Measurements from ENCODE around the gene HSD17B12. TPM values are rescaled to one million over a fixed set of nuclear protein-coding genes. Genes with fewer than 3 reads are reported as not detected.

Gene HSD17B12
- total and polyA plus RNA-seq, 2 experiments from 2014 or later = 83.2 to 137 TPM

DNA sequence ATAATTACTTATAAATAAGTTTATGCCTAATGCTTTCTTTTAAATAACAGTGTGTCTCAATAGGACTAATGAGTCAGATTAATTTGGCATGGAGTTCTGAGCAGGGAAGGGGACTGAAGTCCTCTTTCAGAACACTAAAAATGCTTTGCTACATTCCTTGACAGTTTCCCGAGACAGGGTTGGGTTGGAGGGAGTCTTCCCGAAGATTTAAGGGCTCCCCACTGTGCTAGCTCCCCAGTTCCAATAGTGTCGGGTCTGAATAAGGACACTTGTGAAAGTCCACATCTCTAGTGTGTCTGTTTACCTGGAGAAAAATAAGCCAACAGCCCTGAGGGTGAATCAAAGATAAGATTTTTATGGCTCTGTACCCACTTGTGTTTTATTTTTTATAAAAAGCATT lies 41.8 kb upstream of the HSD17B12 start:
- H3K36me3 ChIP-seq (replicated peaks; ENCODE audit: insufficient read depth, low read depth) = no peaks in the 10 kb centered on the region
- H3K4me3 ChIP-seq = no peak overlapping the region
- WGBS (ENCODE audit: low lambda C conversion rate, missing lambda C conversion rate) = 34% methylated on average over 3 of the region's 3 CpGs
- H3K79me2 ChIP-seq = no peaks in the 10 kb centered on the region
- no peak for DNase-seq (ENCODE audit: low spot score)
- TF ChIP-seq, protein P1, sequence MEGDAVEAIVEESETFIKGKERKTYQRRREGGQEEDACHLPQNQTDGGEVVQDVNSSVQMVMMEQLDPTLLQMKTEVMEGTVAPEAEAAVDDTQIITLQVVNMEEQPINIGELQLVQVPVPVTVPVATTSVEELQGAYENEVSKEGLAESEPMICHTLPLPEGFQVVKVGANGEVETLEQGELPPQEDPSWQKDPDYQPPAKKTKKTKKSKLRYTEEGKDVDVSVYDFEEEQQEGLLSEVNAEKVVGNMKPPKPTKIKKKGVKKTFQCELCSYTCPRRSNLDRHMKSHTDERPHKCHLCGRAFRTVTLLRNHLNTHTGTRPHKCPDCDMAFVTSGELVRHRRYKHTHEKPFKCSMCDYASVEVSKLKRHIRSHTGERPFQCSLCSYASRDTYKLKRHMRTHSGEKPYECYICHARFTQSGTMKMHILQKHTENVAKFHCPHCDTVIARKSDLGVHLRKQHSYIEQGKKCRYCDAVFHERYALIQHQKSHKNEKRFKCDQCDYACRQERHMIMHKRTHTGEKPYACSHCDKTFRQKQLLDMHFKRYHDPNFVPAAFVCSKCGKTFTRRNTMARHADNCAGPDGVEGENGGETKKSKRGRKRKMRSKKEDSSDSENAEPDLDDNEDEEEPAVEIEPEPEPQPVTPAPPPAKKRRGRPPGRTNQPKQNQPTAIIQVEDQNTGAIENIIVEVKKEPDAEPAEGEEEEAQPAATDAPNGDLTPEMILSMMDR (IDR thresholded peaks at IDR 0.05; ENCODE audit: poor library complexity) = no peak
- no peak for TF ChIP-seq EZH2 (IDR thresholded peaks at IDR 0.05; ENCODE audit: borderline replicate concordance)
- TF ChIP-seq EZH2phosphoT487 (IDR thresholded peaks at IDR 0.05; ENCODE audit: low read depth, severe bottlenecking, unreplicated experiment) = no peak
- no peaks in the 10 kb centered on the region for H3K9me2 ChIP-seq (replicated peaks; ENCODE audit: insufficient read depth)
- H3K27me3 ChIP-seq = peaks cover 58% of the 10 kb centered on the region
- H3K4me2 ChIP-seq = no peak overlapping the region
- H3K27ac ChIP-seq = no peak overlapping the region
- no peak overlapping the region for H2AFZ ChIP-seq
- H3K4me1 ChIP-seq (ENCODE audit: insufficient read depth) = no peaks in the 10 kb centered on the region
- H3K9me3 ChIP-seq (ENCODE audit: low read depth) = no peaks in the 10 kb centered on the region
- no peaks in the 10 kb centered on the region for H4K20me1 ChIP-seq (ENCODE audit: insufficient read depth, poor library complexity, severe bottlenecking)

DNA sequence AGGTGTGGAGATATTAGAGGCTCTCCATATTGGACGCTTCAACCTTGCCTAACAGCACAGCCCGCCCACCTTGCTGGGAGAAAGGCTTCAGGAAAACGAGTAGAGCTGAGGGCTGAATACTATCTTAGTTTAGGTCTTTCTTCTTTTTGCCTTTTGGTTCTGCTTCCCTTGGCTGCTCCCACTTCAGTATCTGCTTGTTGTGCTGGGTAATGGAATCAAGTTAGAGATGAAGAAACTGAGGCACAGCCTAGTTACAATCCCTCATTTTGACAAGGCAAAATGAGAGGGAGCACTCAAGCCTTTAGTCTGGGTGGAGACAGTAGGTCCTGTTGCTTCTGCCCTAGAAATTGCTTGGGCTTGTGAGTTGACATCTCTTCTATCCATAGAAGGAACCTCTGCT lies 41.3 kb upstream of the HSD17B12 start:
- Histone ChIP-seq H3K36me3 (replicated peaks; ENCODE audit: insufficient read depth, low read depth) (no peaks in the 10 kb centered on the region), H4K20me1 (ENCODE audit: insufficient read depth, poor library complexity, severe bottlenecking) (no peaks in the 10 kb centered on the region), H2AFZ (no peak overlapping the region), H3K4me2 (no peak overlapping the region), H3K27ac (no peak overlapping the region), H3K9me2 (replicated peaks; ENCODE audit: insufficient read depth) (no peaks in the 10 kb centered on the region), H3K4me3 (no peak overlapping the region), H3K79me2 (no peaks in the 10 kb centered on the region), H3K4me1 (ENCODE audit: insufficient read depth) (no peaks in the 10 kb centered on the region), H3K9me3 (ENCODE audit: low read depth) (no peaks in the 10 kb centered on the region), H3K27me3 (peaks cover 56% of the 10 kb centered on the region)
- 45% methylated on average over 3 of the region's 3 CpGs for WGBS (ENCODE audit: low lambda C conversion rate, missing lambda C conversion rate)
- DNase-seq (ENCODE audit: low spot score) = no peak
- no peak for TF ChIP-seq EZH2 (IDR thresholded peaks at IDR 0.05; ENCODE audit: borderline replicate concordance)
- TF ChIP-seq, protein P1 (IDR thresholded peaks at IDR 0.05; ENCODE audit: poor library complexity) = no peak
- TF ChIP-seq EZH2phosphoT487 (IDR thresholded peaks at IDR 0.05; ENCODE audit: low read depth, severe bottlenecking, unreplicated experiment) = no peak

DNA sequence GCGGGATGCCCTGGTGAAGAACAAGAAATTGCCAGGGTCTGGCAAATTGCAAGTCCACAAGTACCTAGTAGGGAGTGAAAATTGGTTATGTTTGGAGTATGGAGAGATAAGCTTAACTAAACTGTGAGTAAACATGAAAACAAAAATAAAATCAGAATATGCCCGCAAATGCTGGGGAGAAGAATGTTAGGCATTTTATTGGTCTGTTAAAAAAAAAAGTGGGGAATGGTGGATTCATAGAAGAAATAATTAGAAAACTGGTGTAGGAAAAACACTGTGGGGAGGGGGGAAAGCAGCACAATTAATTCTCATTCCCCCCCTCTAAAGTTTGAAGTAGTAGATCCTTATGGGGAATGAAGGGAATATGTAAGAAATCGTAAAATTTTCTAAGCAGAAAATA lies 40.6 kb upstream of the HSD17B12 start:
- TF ChIP-seq, protein P1 (IDR thresholded peaks at IDR 0.05; ENCODE audit: poor library complexity) = no peak
- TF ChIP-seq EZH2 (IDR thresholded peaks at IDR 0.05; ENCODE audit: borderline replicate concordance) (no peak), EZH2phosphoT487 (IDR thresholded peaks at IDR 0.05; ENCODE audit: low read depth, severe bottlenecking, unreplicated experiment) (no peak)
- no peak overlapping the region for H3K4me2 ChIP-seq
- H3K9me2 ChIP-seq (replicated peaks; ENCODE audit: insufficient read depth) = no peaks in the 10 kb centered on the region
- no peaks in the 10 kb centered on the region for H3K9me3 ChIP-seq (ENCODE audit: low read depth)
- peaks cover 50% of the 10 kb centered on the region for H3K27me3 ChIP-seq
- H2AFZ ChIP-seq = no peak overlapping the region
- no peak overlapping the region for H3K27ac ChIP-seq
- 87% methylated on average over 3 of the region's 3 CpGs for WGBS (ENCODE audit: low lambda C conversion rate, missing lambda C conversion rate)
- peaks cover 6% of the 10 kb centered on the region for H3K79me2 ChIP-seq
- no peak for DNase-seq (ENCODE audit: low spot score)
- peaks cover 2% of the 10 kb centered on the region for H3K4me1 ChIP-seq (ENCODE audit: insufficient read depth)
- no peaks in the 10 kb centered on the region for H4K20me1 ChIP-seq (ENCODE audit: insufficient read depth, poor library complexity, severe bottlenecking)
- H3K36me3 ChIP-seq (replicated peaks; ENCODE audit: insufficient read depth, low read depth) = no peaks in the 10 kb centered on the region
- H3K4me3 ChIP-seq = no peak overlapping the region
